ENCODE data around the gene GSS.

The GSS gene

GRCh38 chr20:34978092-34978744, 22.6 kb upstream of the GSS start:
- no peak for DNase-seq (ENCODE audit: low read depth)
- no peak overlapping the region for H3K4me3 ChIP-seq (ENCODE audit: low read depth, low read length)
- no peak for TF ChIP-seq CTCF (IDR thresholded peaks at IDR 0.05; ENCODE audit: control insufficient read depth, extremely low read depth, insufficient read depth)

- H3K4me3 ChIP-seq (ENCODE audit: low read depth, low read length), result no peak overlapping the region
- DNase-seq (ENCODE audit: low read depth), result no peak
- TF ChIP-seq CTCF (IDR thresholded peaks at IDR 0.05; ENCODE audit: control insufficient read depth, extremely low read depth, insufficient read depth), result no peak
Observed at GRCh38 chr20:34977365-34978091, 21.9 kb upstream of the GSS start.

GRCh38 chr20:34976286-34976685, 20.7 kb upstream of the GSS start:
- no peak for TF ChIP-seq CTCF (IDR thresholded peaks at IDR 0.05; ENCODE audit: control insufficient read depth, extremely low read depth, insufficient read depth)
- DNase-seq (ENCODE audit: low read depth), result no peak
- H3K4me3 ChIP-seq (ENCODE audit: low read depth, low read length), result no peak overlapping the region

GRCh38 chr20:34974246-34974645, 18.6 kb upstream of the GSS start:
- DNase-seq (ENCODE audit: low read depth), result no peak
- TF ChIP-seq CTCF (IDR thresholded peaks at IDR 0.05; ENCODE audit: control insufficient read depth, extremely low read depth, insufficient read depth), result no peak
- no peak overlapping the region for H3K4me3 ChIP-seq (ENCODE audit: low read depth, low read length)

GRCh38 chr20:34971561-34972235, 16.1 kb upstream of the GSS start:
- no peak for DNase-seq (ENCODE audit: low read depth)
- TF ChIP-seq CTCF (IDR thresholded peaks at IDR 0.05; ENCODE audit: control insufficient read depth, extremely low read depth, insufficient read depth), result no peak
- no peak overlapping the region for H3K4me3 ChIP-seq (ENCODE audit: low read depth, low read length)

- TF ChIP-seq CTCF (IDR thresholded peaks at IDR 0.05; ENCODE audit: control insufficient read depth, extremely low read depth, insufficient read depth), result no peak
- no peak for DNase-seq (ENCODE audit: low read depth)
- H3K4me3 ChIP-seq (ENCODE audit: low read depth, low read length), result no peak overlapping the region
Observed at GRCh38 chr20:34970846-34971560, 15.4 kb upstream of the GSS start.
